Testis (tissue), 3 donors: ENCODE measurements around the gene VGLL1. TPM values are rescaled to one million over a fixed set of nuclear protein-coding genes. Genes with fewer than 3 reads are reported as not detected.

Experiments used
- DNase-seq: peaks from one replicate; pipeline ENCODE4 v3.0.0-alpha.2; 2019
- H3K27ac ChIP-seq, 2 donors: fragments of 200-600 bp; sonication (generic); one replicate each; pipeline ENCODE4 v1.5.1; 2019
- H3K27me3 ChIP-seq: fragments of 200-600 bp; sonication (generic); one replicate; pipeline ENCODE4 v1.5.1; 2019
- H3K36me3 ChIP-seq: fragments of 200-600 bp; sonication (generic); one replicate; pipeline ENCODE4 v1.5.1; 2017; ENCODE audit warnings: low read depth; ENCODE audit errors: missing control alignments
- H3K4me1 ChIP-seq: fragments of 200-600 bp; sonication (generic); one replicate; pipeline ENCODE4 v1.5.1; 2019
- H3K4me3 ChIP-seq, 2 donors: fragments of 200-600 bp; sonication (generic); one replicate each; pipeline ENCODE4 v1.5.1; 2017 to 2019
- H3K9me3 ChIP-seq: fragments of 200-600 bp; sonication (generic); one replicate; pipeline ENCODE4 v1.5.1; 2017
- CTCF ChIP-seq, 3 experiments: fragments of 450-650 bp in 2 of 3; fragments of 200-600 bp in 1 of 3; sonication (generic) in 1 of 3; IDR thresholded peaks; one replicate each; pipeline ENCODE4 v1.5.1; 2016 to 2019; ENCODE audit warnings: antibody characterized with exemption in 3 of 3, mild to moderate bottlenecking in 2 of 3, moderate library complexity in 1 of 3
- POLR2A ChIP-seq: fragments of 450-650 bp; IDR thresholded peaks from one replicate; pipeline ENCODE4 v1.6.1; 2017; ENCODE audit warnings: antibody characterized with exemption, mild to moderate bottlenecking, moderate library complexity
- WGBS, 2 donors: methylation state at CpG; one replicate each; pipeline ENCODE4 v1.1.5; 2018; 5-methylcytosine and 5-hydroxymethylcytosine counted together
- intact Hi-C: fragments of 100-400 bp; cut with DNase I; formaldehyde crosslinking; loops from one replicate; pipeline ENCODE4 v1.15.1; 2023; ENCODE audit warnings: low total_unique reads
- polyA plus RNA-seq: library from polyadenylated mRNA; stranded (reverse); fragments of 350-450 nt; fragmentation: Illumina TruSeq; extraction: RNeasy Lipid Tissue Mini Kit (QIAGEN cat#74804); gene quantifications from one replicate; pipeline ENCODE4 v1.2.3, GENCODE V29; 2014; ENCODE audit warnings: low read depth, low replicate concordance; ENCODE audit not compliant: insufficient read depth
- total RNA-seq, 2 donors: library from RNA; depleted of rRNA; stranded (reverse); fragments of >200 nt; gene quantifications; one replicate each; pipeline ENCODE4 v1.2.3, GENCODE V29; 2016

Gene VGLL1
- total and polyA plus RNA-seq, 3 donors from 2014 or later, result 0.70 TPM; not detected in 2

GRCh38 chrX:136582624-136583023 is 50.6 kb downstream of the VGLL1 start:
- no peak overlapping the region for H3K27ac ChIP-seq
- intact Hi-C loops, result no loop called here
- H3K4me3 ChIP-seq, result no peak overlapping the region
- H3K4me1 ChIP-seq, result no peaks in the 10 kb centered on the region
- no peaks in the 10 kb centered on the region for H3K27me3 ChIP-seq
- WGBS, 2 donors, result 77 to 94% methylated on average over 3 of the region's 3 CpGs
- TF ChIP-seq CTCF (IDR thresholded peaks at IDR 0.05) (no peak), POLR2A (no peak)
- H3K9me3 ChIP-seq, result no peaks in the 10 kb centered on the region
- H3K36me3 ChIP-seq, result no peaks in the 10 kb centered on the region
- DNase-seq, result no peak

GRCh38 chrX:136584545-136584944 is 52.5 kb downstream of the VGLL1 start:
- Histone ChIP-seq H3K36me3 (no peaks in the 10 kb centered on the region), H3K4me1 (no peaks in the 10 kb centered on the region), H3K27me3 (no peaks in the 10 kb centered on the region), H3K27ac (no peak overlapping the region), H3K4me3 (no peak overlapping the region), H3K9me3 (no peaks in the 10 kb centered on the region)
- TF ChIP-seq CTCF (IDR thresholded peaks at IDR 0.05) (no peak), POLR2A (no peak)
- WGBS, 2 donors, result 81 to 88% methylated on average over 4 of the region's 4 CpGs
- DNase-seq, result no peak
- intact Hi-C loops, result no loop called here

- 65 to 74% methylated on average over 4 to 5 of the region's 5 CpGs for WGBS, 2 donors
- no peaks in the 10 kb centered on the region for H3K9me3 ChIP-seq
- H3K36me3 ChIP-seq, result no peaks in the 10 kb centered on the region
- no peaks in the 10 kb centered on the region for H3K27me3 ChIP-seq
- no peak overlapping the region for H3K4me3 ChIP-seq
- H3K4me1 ChIP-seq, result no peaks in the 10 kb centered on the region
- H3K27ac ChIP-seq, result no peak overlapping the region
- DNase-seq, result no peak
- TF ChIP-seq CTCF (IDR thresholded peaks at IDR 0.05), result no peak
- TF ChIP-seq POLR2A, result no peak
- intact Hi-C loops, result no loop called here
Observed at GRCh38 chrX:136585262-136585661, 53.2 kb downstream of the VGLL1 start.

GRCh38 chrX:136585960-136586359 is 53.9 kb downstream of the VGLL1 start:
- no peak for DNase-seq
- H3K4me1 ChIP-seq, result no peaks in the 10 kb centered on the region
- WGBS, 2 donors, result 73 to 87% methylated on average over 3 of the region's 3 CpGs
- H3K27ac ChIP-seq, result no peak overlapping the region
- TF ChIP-seq POLR2A, result no peak
- TF ChIP-seq CTCF (IDR thresholded peaks at IDR 0.05), result no peak
- H3K4me3 ChIP-seq, result no peak overlapping the region
- no peaks in the 10 kb centered on the region for H3K27me3 ChIP-seq
- H3K9me3 ChIP-seq, result no peaks in the 10 kb centered on the region
- intact Hi-C loops, result no loop called here
- no peaks in the 10 kb centered on the region for H3K36me3 ChIP-seq

GRCh38 chrX:136586386-136586785 is 54.4 kb downstream of the VGLL1 start:
- Histone ChIP-seq H3K9me3 (no peaks in the 10 kb centered on the region), H3K4me3 (no peak overlapping the region), H3K27ac (no peak overlapping the region), H3K27me3 (no peaks in the 10 kb centered on the region), H3K36me3 (no peaks in the 10 kb centered on the region), H3K4me1 (no peaks in the 10 kb centered on the region)
- DNase-seq, result no peak
- intact Hi-C loops, result no loop called here
- no peak for TF ChIP-seq POLR2A
- 80 to 81% methylated on average over 3 of the region's 3 CpGs for WGBS, 2 donors
